ENCODE data around the gene SDHD.

DNA sequence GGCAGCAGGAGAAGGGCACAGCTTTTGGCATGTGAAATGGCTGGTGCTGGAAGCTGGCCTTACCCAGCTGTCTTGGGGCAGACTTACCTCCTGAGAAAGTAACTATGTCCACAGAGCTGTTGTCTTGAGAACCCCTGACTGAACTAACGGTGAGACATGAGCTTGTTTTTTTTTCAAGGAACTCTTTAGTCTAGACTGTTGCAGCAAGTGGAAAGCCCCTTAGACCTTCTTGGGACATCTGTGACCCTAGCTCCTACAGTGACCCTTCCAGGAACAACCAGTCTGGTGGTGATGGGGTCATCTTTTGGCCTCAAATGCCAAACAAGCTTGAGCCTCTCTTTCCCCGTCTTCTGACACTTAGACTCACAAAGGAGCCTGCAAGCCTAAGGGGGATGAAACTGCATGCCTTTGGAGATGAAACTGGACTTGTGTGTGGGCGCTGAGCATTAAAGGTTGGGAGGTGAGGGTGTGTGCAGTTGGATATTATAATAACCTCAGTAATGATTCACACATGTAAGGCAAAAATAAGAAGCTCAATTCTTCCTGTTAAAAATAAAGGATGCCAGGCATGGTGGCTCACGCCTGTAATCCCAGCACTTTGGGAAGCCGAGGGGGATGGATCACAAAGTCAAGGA lies 35.4 kb downstream of the SDHD start:
- TF ChIP-seq POLR2AphosphoS5 (IDR thresholded peaks at IDR 0.05; ENCODE audit: insufficient read depth in 1 of 2, low read depth in 1 of 2) (no peak), POLR2A (IDR thresholded peaks at IDR 0.05) (no peak)
- TF ChIP-seq, protein P1, sequence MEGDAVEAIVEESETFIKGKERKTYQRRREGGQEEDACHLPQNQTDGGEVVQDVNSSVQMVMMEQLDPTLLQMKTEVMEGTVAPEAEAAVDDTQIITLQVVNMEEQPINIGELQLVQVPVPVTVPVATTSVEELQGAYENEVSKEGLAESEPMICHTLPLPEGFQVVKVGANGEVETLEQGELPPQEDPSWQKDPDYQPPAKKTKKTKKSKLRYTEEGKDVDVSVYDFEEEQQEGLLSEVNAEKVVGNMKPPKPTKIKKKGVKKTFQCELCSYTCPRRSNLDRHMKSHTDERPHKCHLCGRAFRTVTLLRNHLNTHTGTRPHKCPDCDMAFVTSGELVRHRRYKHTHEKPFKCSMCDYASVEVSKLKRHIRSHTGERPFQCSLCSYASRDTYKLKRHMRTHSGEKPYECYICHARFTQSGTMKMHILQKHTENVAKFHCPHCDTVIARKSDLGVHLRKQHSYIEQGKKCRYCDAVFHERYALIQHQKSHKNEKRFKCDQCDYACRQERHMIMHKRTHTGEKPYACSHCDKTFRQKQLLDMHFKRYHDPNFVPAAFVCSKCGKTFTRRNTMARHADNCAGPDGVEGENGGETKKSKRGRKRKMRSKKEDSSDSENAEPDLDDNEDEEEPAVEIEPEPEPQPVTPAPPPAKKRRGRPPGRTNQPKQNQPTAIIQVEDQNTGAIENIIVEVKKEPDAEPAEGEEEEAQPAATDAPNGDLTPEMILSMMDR (IDR thresholded peaks at IDR 0.05): no peak

All from vagina (tissue), 2 donors.